IMR-90 (cell line): ENCODE data around the gene ANGPTL4. TPM values are rescaled to one million over a fixed set of nuclear protein-coding genes. Genes with fewer than 3 reads are reported as not detected.

Experiments
- ATAC-seq: fragments of 200-7000 bp; cut with Tn5 transposase; 2 replicates; pipeline ENCODE4 v1.9.1; 2020; ENCODE audit warnings: low read depth, mild to moderate bottlenecking, moderate library complexity
- BruUV-seq: library from RNA; stranded (reverse); fragments of 400-500 nt; replicated peaks from 2 replicates; lab custom pipeline; 2021; lab: Mats Ljungman, UMichigan
- CTCF ChIA-PET: fragments of 300-600 bp; formaldehyde crosslinking; extraction: SDS; loops from one replicate; lab custom pipeline; 2021; ENCODE audit warnings: antibody characterized with exemption; lab: Yijun Ruan, JAX
- POLR2A ChIA-PET: fragments of 300-600 bp; sonication (Branson Sonifier 250); formaldehyde crosslinking; loops from one replicate; lab custom pipeline; 2022; ENCODE audit warnings: antibody characterized with exemption; ENCODE audit not compliant: unreplicated experiment; lab: Charles Lee
- DNase-seq: peaks from one replicate; pipeline ENCODE4 v3.0.0; 2013
- H2AFZ ChIP-seq: replicated peaks from 2 replicates; pipeline ENCODE3; 2013; ENCODE audit warnings: low read length, mild to moderate bottlenecking; ENCODE audit not compliant: poor library complexity
- H2AK5ac ChIP-seq: 2 replicates; pipeline ENCODE4 v1.6.1; 2013; ENCODE audit warnings: low read depth, low read length, inconsistent platforms
- H2AK9ac ChIP-seq: replicated peaks from 2 replicates; pipeline ENCODE3; 2013; ENCODE audit warnings: mild to moderate bottlenecking, low read depth, low read length, moderate library complexity; ENCODE audit not compliant: poor library complexity
- H2BK120ac ChIP-seq: 2 replicates; pipeline ENCODE4 v1.6.1; 2013; ENCODE audit warnings: low read depth, low read length, inconsistent platforms
- H2BK15ac ChIP-seq: 3 replicates; pipeline ENCODE4 v1.6.1; 2013; ENCODE audit warnings: low read depth, low read length, inconsistent platforms
- H2BK20ac ChIP-seq: 2 replicates; pipeline ENCODE4 v1.6.1; 2013; ENCODE audit warnings: low read depth, mild to moderate bottlenecking, inconsistent platforms, low read length, moderate library complexity
- H2BK5ac ChIP-seq: 2 replicates; pipeline ENCODE4 v1.6.1; 2013; ENCODE audit warnings: mild to moderate bottlenecking, low read depth, low read length, inconsistent platforms; ENCODE audit not compliant: poor library complexity, severe bottlenecking
- H3K14ac ChIP-seq: replicated peaks from 2 replicates; pipeline ENCODE4 v1.6.1; 2013; ENCODE audit warnings: low read depth, low read length, inconsistent platforms
- H3K18ac ChIP-seq: 2 replicates; pipeline ENCODE4 v1.6.1; 2013; ENCODE audit warnings: low read depth, low read length, control low read depth
- H3K23ac ChIP-seq: 2 replicates; pipeline ENCODE4 v1.6.1; 2013; ENCODE audit warnings: low read depth, low read length, inconsistent platforms
- H3K27ac ChIP-seq: 2 replicates; pipeline ENCODE4 v1.5.1; 2013; ENCODE audit warnings: mild to moderate bottlenecking, control low read depth, low read length; ENCODE audit not compliant: insufficient read depth
- H3K27me3 ChIP-seq: 2 replicates; pipeline ENCODE4 v1.6.1; 2013; ENCODE audit warnings: low read length; ENCODE audit not compliant: control insufficient read depth, insufficient read depth
- H3K36me3 ChIP-seq: 2 replicates; pipeline ENCODE4 v1.6.1; 2013; ENCODE audit warnings: low read length, mixed read lengths; ENCODE audit not compliant: control insufficient read depth, insufficient read depth
- H3K4ac ChIP-seq: 2 replicates; pipeline ENCODE4 v1.6.1; 2013; ENCODE audit warnings: low read depth, low read length, inconsistent platforms
- H3K4me1 ChIP-seq: 2 replicates; pipeline ENCODE4 v1.6.1; 2013; ENCODE audit warnings: low read length, mixed read lengths; ENCODE audit not compliant: control insufficient read depth, insufficient read depth
- H3K4me2 ChIP-seq: 2 replicates; pipeline ENCODE4 v1.6.1; 2013; ENCODE audit warnings: low read depth, mild to moderate bottlenecking, control low read depth, low read length, moderate library complexity
- H3K4me3 ChIP-seq: 2 replicates; pipeline ENCODE4 v1.5.1; 2013; ENCODE audit warnings: low read depth, mild to moderate bottlenecking, control low read depth, low read length, moderate library complexity; ENCODE audit not compliant: insufficient read depth
- H3K56ac ChIP-seq: 2 replicates; pipeline ENCODE4 v1.6.1; 2013; ENCODE audit warnings: low read length, inconsistent platforms; ENCODE audit not compliant: insufficient read depth; ENCODE audit errors: extremely low read depth
- H3K79me1 ChIP-seq, 2 experiments: 2 replicates each; pipeline ENCODE4 v1.6.1; 2013; ENCODE audit warnings: low read length in 2 of 2, inconsistent platforms in 1 of 2, low read depth in 1 of 2
- H3K9ac ChIP-seq: 2 replicates; pipeline ENCODE4 v1.6.1; 2013; ENCODE audit warnings: low read depth, low read length, control low read depth
- H3K9me1 ChIP-seq: 2 replicates; pipeline ENCODE4 v1.6.1; 2013; ENCODE audit warnings: low read length, inconsistent platforms; ENCODE audit not compliant: insufficient read depth
- H3K9me3 ChIP-seq: 2 replicates; pipeline ENCODE4 v1.6.1; 2013; ENCODE audit warnings: low read length; ENCODE audit not compliant: control insufficient read depth, insufficient read depth
- H4K20me1 ChIP-seq: 2 replicates; pipeline ENCODE4 v1.6.1; 2013; ENCODE audit warnings: low read length, inconsistent platforms; ENCODE audit not compliant: insufficient read depth
- H4K5ac ChIP-seq: 2 replicates; pipeline ENCODE4 v1.6.1; 2013; ENCODE audit warnings: mild to moderate bottlenecking, low read depth, low read length, control low read depth
- H4K8ac ChIP-seq, 2 experiments: 2 replicates each; pipeline ENCODE4 v1.6.1; 2013; ENCODE audit warnings: low read depth in 2 of 2, low read length in 2 of 2, control low read depth in 1 of 2, inconsistent platforms in 1 of 2
- H4K91ac ChIP-seq: 2 replicates; pipeline ENCODE4 v1.6.1; 2013; ENCODE audit warnings: low read depth, low read length, inconsistent platforms; ENCODE audit not compliant: insufficient read depth
- BHLHE40 ChIP-seq: fragments of 150-350 bp; IDR thresholded peaks from 2 replicates; pipeline ENCODE4 v1.6.1; 2016; ENCODE audit warnings: mild to moderate bottlenecking, low read depth, low read length
- CEBPB ChIP-seq: IDR thresholded peaks from 2 replicates; pipeline ENCODE4 v1.6.1; 2012; ENCODE audit warnings: low read depth, low read length, improper control_type of control experiment
- CHD1 ChIP-seq: IDR thresholded peaks from 2 replicates; pipeline ENCODE4 v1.6.1; 2012; ENCODE audit warnings: low read depth, low read length, improper control_type of control experiment
- ELK1 ChIP-seq: fragments of 150-350 bp; IDR thresholded peaks from 2 replicates; pipeline ENCODE4 v1.6.1; 2016; ENCODE audit warnings: low read depth, mild to moderate bottlenecking, low read length, moderate library complexity, borderline replicate concordance
- FOS ChIP-seq: fragments of 150-350 bp; IDR thresholded peaks from 2 replicates; pipeline ENCODE4 v1.6.1; 2016; ENCODE audit warnings: low read depth, low read length
- MAFK ChIP-seq: IDR thresholded peaks from 2 replicates; pipeline ENCODE4 v1.6.1; 2012; ENCODE audit warnings: low read depth, low read length, improper control_type of control experiment
- MAZ ChIP-seq: IDR thresholded peaks from 2 replicates; pipeline ENCODE4 v1.6.1; 2012; ENCODE audit warnings: low read depth, mild to moderate bottlenecking, low read length, improper control_type of control experiment, moderate library complexity, borderline replicate concordance
- MXI1 ChIP-seq: IDR thresholded peaks from 2 replicates; pipeline ENCODE4 v1.6.1; 2012; ENCODE audit warnings: low read depth, mild to moderate bottlenecking, low read length, moderate library complexity, borderline replicate concordance
- NFE2L2 ChIP-seq: fragments of 150-350 bp; IDR thresholded peaks from 2 replicates; pipeline ENCODE4 v1.6.1; 2016; ENCODE audit warnings: low read depth, mild to moderate bottlenecking, low read length
- POLR2A ChIP-seq: IDR thresholded peaks from 2 replicates; pipeline ENCODE4 v1.6.1; 2012; ENCODE audit warnings: mild to moderate bottlenecking, low read depth, low read length
- RAD21 ChIP-seq: IDR thresholded peaks from 2 replicates; pipeline ENCODE4 v1.6.1; 2012; ENCODE audit warnings: low read length, improper control_type of control experiment
- RCOR1 ChIP-seq: IDR thresholded peaks from 2 replicates; pipeline ENCODE4 v1.6.1; 2012; ENCODE audit warnings: mild to moderate bottlenecking, low read length, improper control_type of control experiment; ENCODE audit not compliant: insufficient replicate concordance
- RFX5 ChIP-seq: IDR thresholded peaks from 2 replicates; pipeline ENCODE4 v1.8.0; 2012; ENCODE audit warnings: low read depth, mild to moderate bottlenecking, low read length, moderate library complexity
- SMC3 ChIP-seq: fragments of 150-350 bp; IDR thresholded peaks from 2 replicates; pipeline ENCODE4 v1.6.1; 2016; ENCODE audit warnings: low read depth, mild to moderate bottlenecking, antibody characterized with exemption, low read length, moderate library complexity
- WGBS, 2 experiments: methylation state at CpG; one replicate each; pipeline versions ENCODE4 v1.1.5 to v1.1.7; 2013; ENCODE audit warnings: missing lambda C conversion rate in 2 of 2; ENCODE audit not compliant: insufficient read length in 1 of 2; ENCODE audit errors: extremely low coverage in 2 of 2; 5-methylcytosine and 5-hydroxymethylcytosine counted together
- dilution Hi-C: fragments of 300-500 bp; cut with HindIII; formaldehyde crosslinking; loops from one replicate; pipeline ENCODE4 v1.14.3; 2018; ENCODE audit warnings: low sequenced_read_pairs; ENCODE audit not compliant: unreplicated experiment
- in situ Hi-C: fragments of 300-500 bp; cut with MboI; formaldehyde crosslinking; loops from 3 replicates; pipeline ENCODE4 v1.14.3; 2019; ENCODE audit warnings: low sequenced_read_pairs, inconsistent platforms, mixed read lengths
- intact Hi-C: fragments of 100-400 bp; cut with micrococcal nuclease; formaldehyde crosslinking; loops from 2 replicates; pipeline ENCODE4 v1.10.0; 2022
- polyA plus RNA-seq, 3 experiments: library from polyadenylated mRNA; depleted of rRNA; stranded (reverse); fragments of >200 nt; gene quantifications; 2 replicates each; pipeline ENCODE4 v1.2.3, GENCODE V29; 2012; ENCODE audit warnings: low replicate concordance in 1 of 3
- total RNA-seq: library from RNA; depleted of rRNA; stranded (reverse); fragments of >200 nt; gene quantifications from 2 replicates; pipeline ENCODE4 v1.2.3, GENCODE V29; 2012
- TF ChIP-seq, protein P1 (sequence below): conservative IDR thresholded peaks from 2 replicates; pipeline ENCODE4 v1.5.1; 2012; ENCODE audit warnings: mild to moderate bottlenecking, low read depth, low read length, improper control_type of control experiment
- TF ChIP-seq, protein P2 (sequence below): fragments of 150-350 bp; IDR thresholded peaks from 2 replicates; pipeline ENCODE4 v1.6.1; 2017; ENCODE audit warnings: mild to moderate bottlenecking, antibody characterized with exemption, low read length, low read depth

The ANGPTL4 gene
- total and polyA plus RNA-seq, 2 of the 4 experiments (the other 2 are of a cell fraction): 1.4 to 19.1 TPM

DNA sequence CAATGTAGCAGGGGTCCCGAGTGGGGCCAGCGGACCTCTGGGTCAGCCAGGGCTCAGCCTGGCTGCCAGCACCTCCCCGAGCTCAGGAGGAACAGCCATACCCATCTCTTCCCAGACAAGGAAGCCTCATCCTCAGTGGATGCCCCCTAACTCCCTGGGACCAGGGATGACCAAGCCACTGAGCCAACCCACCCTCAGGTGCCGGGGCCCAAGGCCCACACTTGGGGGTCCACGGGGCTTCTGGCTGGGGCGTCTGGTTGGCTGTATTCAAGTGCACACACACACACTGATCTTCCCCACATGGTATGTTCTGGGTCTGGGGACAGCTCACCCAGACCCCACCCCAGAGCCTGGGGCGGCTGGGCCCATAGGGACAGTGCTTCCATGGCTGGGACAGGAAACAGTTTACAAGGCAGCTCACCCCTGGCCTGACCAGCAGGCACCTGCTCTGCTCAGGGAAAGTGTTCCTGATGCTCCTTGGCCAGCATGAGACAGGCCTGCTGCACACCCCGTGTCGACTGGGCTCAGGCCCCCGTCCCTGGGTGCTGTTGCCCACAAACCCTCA is 33.9 kb downstream of the ANGPTL4 start:
- no peak for ATAC-seq
- H3K4me2 ChIP-seq: no peak overlapping the region
- no peak overlapping the region for H3K23ac ChIP-seq
- no peak overlapping the region for H4K91ac ChIP-seq
- peaks cover 27% of the 10 kb centered on the region for H3K9me1 ChIP-seq
- H3K9me3 ChIP-seq: no peaks in the 10 kb centered on the region
- H3K18ac ChIP-seq: no peak overlapping the region
- intact Hi-C loops: no loop called here
- peaks cover 71% of the 10 kb centered on the region for H4K20me1 ChIP-seq
- H3K56ac ChIP-seq: no peak overlapping the region
- H3K14ac ChIP-seq: no peak overlapping the region
- H3K4me3 ChIP-seq: no peak overlapping the region
- H2AK9ac ChIP-seq: no peak overlapping the region
- H3K9ac ChIP-seq: no peak overlapping the region
- no peak for DNase-seq
- H2BK15ac ChIP-seq: no peak overlapping the region
- H2AK5ac ChIP-seq: 0 out of 2 replicates have a peak overlapping the region, but pooled peaks have one; percentile 69
- in situ Hi-C loops: loop anchor here (5.0 kb wide), 1 partner anchor 41 kb away; no protein-coding TSS in a partner anchor
- peaks cover 16% of the 10 kb centered on the region for H3K36me3 ChIP-seq
- H4K8ac ChIP-seq: no peak overlapping the region
- ChIA-PET CTCF (no interaction called here), POLR2A (no interaction called here)
- no peak overlapping the region for H2BK120ac ChIP-seq
- H3K79me1 ChIP-seq: peaks cover 40 to 71% of the 10 kb centered on the region in 2 experiments
- no peak overlapping the region for H2BK20ac ChIP-seq
- no TSS peak for BruUV-seq
- peaks cover 11% of the 10 kb centered on the region for H3K4me1 ChIP-seq
- H2AFZ ChIP-seq: no peak overlapping the region
- dilution Hi-C loops: no loop called here
- WGBS, 2 experiments: 70% methylated on average over 2 of the region's 10 CpGs; no CpG with 5 or more reads in 1 of the 2 experiments
- no peak overlapping the region for H2BK5ac ChIP-seq
- no peak overlapping the region for H3K4ac ChIP-seq
- no peak overlapping the region for H3K27ac ChIP-seq
- H3K27me3 ChIP-seq: no peaks in the 10 kb centered on the region
- no peak overlapping the region for H4K5ac ChIP-seq
- TF ChIP-seq ELK1 (no peak), RCOR1 (no peak), CEBPB (no peak), MXI1 (no peak), SMC3 (no peak), RFX5 (no peak), CHD1 (no peak), FOS (no peak), RAD21 (no peak), BHLHE40 (no peak), POLR2A (no peak), MAZ (no peak), NFE2L2 (no peak), MAFK (no peak)
- TF ChIP-seq, protein P1, sequence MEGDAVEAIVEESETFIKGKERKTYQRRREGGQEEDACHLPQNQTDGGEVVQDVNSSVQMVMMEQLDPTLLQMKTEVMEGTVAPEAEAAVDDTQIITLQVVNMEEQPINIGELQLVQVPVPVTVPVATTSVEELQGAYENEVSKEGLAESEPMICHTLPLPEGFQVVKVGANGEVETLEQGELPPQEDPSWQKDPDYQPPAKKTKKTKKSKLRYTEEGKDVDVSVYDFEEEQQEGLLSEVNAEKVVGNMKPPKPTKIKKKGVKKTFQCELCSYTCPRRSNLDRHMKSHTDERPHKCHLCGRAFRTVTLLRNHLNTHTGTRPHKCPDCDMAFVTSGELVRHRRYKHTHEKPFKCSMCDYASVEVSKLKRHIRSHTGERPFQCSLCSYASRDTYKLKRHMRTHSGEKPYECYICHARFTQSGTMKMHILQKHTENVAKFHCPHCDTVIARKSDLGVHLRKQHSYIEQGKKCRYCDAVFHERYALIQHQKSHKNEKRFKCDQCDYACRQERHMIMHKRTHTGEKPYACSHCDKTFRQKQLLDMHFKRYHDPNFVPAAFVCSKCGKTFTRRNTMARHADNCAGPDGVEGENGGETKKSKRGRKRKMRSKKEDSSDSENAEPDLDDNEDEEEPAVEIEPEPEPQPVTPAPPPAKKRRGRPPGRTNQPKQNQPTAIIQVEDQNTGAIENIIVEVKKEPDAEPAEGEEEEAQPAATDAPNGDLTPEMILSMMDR: no peak
- TF ChIP-seq, protein P2, sequence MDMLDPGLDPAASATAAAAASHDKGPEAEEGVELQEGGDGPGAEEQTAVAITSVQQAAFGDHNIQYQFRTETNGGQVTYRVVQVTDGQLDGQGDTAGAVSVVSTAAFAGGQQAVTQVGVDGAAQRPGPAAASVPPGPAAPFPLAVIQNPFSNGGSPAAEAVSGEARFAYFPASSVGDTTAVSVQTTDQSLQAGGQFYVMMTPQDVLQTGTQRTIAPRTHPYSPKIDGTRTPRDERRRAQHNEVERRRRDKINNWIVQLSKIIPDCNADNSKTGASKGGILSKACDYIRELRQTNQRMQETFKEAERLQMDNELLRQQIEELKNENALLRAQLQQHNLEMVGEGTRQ: no peak
